Sciatic nerve (tissue), 2 donors: ENCODE measurements around the gene KDM1A. TPM values are rescaled to one million over a fixed set of nuclear protein-coding genes. Genes with fewer than 3 reads are reported as not detected.

ENCODE experiments used
- ATAC-seq: fragments of 200-7000 bp; cut with Tn5 transposase; one replicate; pipeline ENCODE4 v1.9.1; 2020; ENCODE audit warnings: mild to moderate bottlenecking, moderate library complexity
- DNase-seq: peaks from one replicate; pipeline ENCODE4 v3.0.0-alpha.2; 2020; ENCODE audit warnings: low spot score
- intact Hi-C: fragments of 100-400 bp; cut with DNase I; formaldehyde crosslinking; loops from one replicate; pipeline ENCODE4 v1.14.2; 2022
- microRNA-seq: library from miRNA; unstranded; fragments of <30 nt; microRNA quantifications from one replicate; pipeline ENCODE4 v1.2.0, GENCODE V29; 2020
- total RNA-seq: library from RNA; stranded (reverse); fragmentation: NEBNext Ultra II Directional; extraction: Animal tissue kit (Norgen Biotek cat#: 25700); gene quantifications from one replicate; pipeline ENCODE4 v1.2.1, GENCODE V29; 2021
- donor health status: DM: no; HTN: no; CAD: no.
- donor health status: DM: no; HTN: no; CAD: no.

The KDM1A gene
- total RNA-seq, 1 donor from 2014 or later: 39.9 TPM

DNA sequence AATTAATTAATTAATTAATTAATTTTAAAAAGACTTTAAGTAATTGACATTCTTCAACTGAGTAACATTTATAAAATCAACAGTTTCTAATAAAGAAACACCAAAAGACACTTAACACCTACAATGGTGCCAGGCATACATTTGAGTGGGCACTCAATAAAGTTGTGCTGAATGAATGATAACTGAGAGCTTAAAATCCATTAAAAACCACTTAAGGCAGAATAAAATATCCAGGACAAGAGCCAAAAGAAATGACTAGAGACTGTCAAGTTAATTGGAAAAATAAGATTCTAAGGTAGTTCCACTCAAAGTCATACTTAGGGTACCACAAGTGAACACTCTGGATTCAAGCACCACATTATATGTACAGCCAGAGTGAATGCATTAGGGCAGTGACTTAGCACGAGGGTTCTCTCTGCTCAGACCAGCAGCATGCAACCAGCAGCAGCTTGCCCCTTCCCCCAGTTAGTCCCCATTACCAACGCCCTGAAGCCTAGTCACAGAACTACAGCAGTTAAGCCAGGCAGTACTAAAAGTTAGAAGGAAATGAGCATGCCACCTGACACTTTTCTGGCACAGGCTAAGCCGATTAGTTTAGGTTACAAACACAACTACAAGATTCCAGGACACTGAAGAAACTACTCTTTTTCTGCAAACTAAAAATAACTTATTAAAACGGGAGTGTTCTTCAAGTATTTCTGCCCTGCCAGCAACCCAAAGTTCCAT lies 102.9 kb downstream of the KDM1A start:
- ATAC-seq: peak; percentile 63
- DNase-seq: no peak
- intact Hi-C loops: no loop called here

DNA sequence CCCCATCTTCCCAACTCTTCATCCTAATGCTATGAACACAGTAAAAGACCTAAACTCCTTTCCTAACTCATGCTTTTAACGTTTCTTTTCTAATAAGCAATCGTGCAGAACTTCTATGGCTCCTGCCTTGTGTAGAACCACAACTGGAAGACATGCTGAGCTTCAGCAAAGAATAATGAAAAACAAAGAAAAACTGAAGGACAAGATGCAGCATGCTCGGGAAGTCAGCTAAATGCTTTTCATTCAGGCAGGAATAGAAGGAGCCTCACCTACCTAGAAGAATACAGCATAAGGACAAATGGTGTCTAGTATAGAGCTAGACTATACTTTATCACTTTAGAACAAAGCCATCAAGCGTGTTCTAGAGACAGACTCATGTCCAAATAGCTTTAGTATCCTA lies 103.5 kb downstream of the KDM1A start:
- DNase-seq (no peak), ATAC-seq (no peak)
- intact Hi-C loops: no loop called here

DNA sequence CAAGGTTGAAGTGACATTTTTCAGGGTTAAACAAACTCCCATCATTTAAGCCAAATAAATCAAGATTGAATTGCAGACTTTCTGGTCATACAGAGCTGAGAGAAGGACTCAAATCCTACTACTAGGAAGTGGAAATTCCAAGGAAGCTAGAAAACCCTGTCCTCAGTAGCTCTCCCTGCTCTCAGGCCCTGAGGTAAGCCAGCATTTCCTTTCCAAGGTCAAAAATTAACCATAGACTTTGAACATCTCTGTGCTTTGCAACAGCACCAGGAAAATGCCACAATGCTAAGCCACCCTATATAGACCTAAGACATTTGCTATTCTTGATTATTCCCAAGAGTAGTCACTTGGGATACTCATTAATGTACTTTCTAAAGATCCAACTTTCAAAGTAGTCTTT lies 104.3 kb downstream of the KDM1A start:
- intact Hi-C loops: no loop called here
- DNase-seq (no peak), ATAC-seq (no peak)

DNA sequence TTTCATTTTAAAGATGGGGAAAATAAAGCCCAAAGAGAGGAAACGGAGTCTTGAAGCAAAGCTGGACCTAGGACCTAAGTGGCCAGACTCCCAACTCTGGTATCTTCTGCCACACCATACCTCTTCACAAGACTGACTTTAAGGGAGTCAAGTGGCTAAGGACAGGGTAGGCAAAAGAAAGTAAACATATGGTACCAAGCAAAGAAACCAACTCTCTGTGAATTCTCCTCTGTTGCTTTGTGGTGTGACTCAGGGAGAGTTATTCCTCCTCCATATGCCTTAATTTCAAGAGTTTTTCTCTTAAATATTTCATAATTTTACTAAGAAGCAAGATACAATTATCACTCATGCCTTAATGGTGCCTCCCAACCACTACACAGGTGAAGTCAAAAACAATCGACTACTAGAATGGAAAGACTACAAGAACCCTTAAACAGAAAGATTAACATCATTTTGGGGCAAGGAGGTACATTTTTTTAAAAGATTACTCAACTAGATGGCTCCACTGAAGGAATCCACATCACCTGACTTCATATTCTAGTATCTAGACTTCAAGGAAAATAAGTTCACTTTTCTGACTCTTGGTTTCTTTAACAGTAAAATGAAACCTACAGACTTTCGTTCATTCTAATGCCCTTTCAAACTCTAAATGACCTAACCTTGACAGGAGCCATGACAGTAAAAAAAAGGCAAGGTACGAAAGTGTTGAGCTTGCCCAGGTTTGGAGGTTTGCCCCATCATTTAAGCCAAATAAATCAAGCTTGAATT lies 105.2 kb downstream of the KDM1A start:
- no peak for ATAC-seq
- no peak for DNase-seq
- intact Hi-C loops: no loop called here

DNA sequence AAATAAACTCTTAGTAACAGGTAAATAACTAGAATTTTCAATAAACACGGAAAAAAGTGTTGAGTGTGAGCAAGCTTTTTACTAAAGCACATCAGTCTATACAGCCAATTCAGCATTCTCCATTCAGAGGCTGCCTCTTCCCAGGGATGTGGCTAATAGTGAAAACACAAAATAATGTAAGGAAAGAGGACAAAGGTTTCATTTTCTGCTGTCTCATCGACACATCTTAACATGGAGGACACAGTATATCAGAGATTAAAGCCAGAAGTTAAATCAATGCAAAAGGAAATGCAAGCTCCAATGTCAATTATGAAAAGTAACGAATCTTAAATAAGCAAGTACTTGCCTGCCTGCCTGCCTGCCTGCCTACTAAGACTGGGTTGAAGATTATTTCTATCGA lies 106.2 kb downstream of the KDM1A start:
- DNase-seq (no peak), ATAC-seq (no peak)
- intact Hi-C loops: no loop called here

DNA sequence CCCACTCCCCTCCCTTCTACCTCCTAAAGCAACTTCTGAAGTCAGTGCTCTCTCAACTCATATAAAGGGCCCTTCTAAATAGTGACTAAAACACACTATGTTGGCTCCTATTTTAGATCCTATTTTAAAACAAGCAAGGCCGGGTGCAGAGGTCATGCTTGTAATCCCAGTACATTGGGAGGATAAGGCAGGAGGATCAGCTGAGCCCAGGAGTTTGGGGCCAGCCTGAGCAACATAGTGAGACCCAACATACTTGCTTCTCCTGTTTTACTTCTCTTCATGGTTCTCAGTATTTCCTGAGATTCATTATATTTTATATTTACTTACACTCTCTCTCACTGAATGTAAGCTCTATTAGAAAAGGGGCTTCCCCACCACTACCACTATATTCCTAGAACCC lies 106.9 kb downstream of the KDM1A start:
- no peak for DNase-seq
- ATAC-seq: no peak
- intact Hi-C loops: no loop called here

DNA sequence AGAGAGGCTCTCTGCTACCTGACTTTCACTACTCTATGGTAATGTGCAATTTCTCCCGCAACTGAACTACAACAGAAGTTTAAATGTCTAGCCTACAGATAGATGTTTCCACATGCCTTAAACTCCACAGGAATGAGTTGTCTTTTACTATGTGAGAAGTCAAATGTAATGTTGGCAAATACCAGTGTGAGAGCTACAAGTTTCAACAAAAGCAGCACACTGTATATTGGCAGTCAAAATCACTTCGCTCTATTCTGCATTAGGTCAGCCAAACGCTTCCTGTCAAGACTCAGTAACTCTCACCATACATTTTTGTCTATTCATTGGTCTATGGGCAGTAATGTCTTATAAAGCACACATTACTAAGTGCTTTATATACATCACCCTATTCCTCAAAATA lies 107.5 kb downstream of the KDM1A start:
- intact Hi-C loops: no loop called here
- ATAC-seq (no peak), DNase-seq (no peak)

DNA sequence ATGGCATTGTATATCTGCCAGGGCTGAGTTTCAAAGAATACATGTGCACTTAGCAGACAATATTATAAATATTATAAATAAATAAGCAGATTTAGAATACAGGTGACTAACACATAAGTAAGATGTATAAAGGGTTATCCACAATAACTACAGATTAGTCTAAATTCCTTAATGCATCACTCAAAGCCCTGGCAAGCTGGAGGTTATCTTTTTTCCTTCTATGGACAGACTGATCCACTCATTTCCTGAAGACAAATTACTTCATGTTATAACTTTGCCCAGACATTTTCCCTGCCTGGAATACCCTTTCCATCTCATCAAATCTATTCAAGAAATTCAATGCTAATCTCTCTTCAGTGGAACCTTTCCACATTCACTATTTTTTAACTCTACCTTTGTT lies 110.6 kb downstream of the KDM1A start:
- DNase-seq (no peak), ATAC-seq (no peak)
- intact Hi-C loops: no loop called here

DNA sequence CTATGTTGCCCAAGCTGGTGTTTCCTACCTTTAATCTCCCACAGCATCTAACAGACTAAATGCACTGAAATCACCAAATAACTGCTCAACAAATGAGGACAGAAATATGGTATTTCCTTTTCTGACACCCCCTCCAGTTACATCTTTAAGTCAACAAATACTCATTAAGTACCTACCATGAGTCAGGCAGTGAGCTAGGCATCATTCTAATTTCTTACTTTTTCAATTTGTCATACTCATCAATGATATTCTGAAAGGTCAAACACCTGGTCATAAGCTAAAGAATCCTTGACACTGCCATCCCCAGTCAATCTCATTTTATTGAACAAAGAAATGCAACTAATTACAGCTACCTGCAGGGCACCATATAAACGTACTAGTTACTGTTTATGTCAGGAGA lies 112.8 kb downstream of the KDM1A start:
- DNase-seq: no peak
- no peak for ATAC-seq
- intact Hi-C loops: no loop called here

Small RNA genes lying within 50 kb of the gene (microRNA-seq; reads per million reads assigned to microRNA genes)
- 2.2 reads per million for gene MIR3115
- gene MIR4419A: not detected

Other genes with a start within 250 kb of the KDM1A start
- gene LACTBL1, start 46.6 kb upstream of the KDM1A start, total RNA-seq: not detected
- gene TEX46, start 3.6 kb upstream of the KDM1A start, total RNA-seq: not detected
- 38.2 TPM for gene LUZP1, start 149.4 kb downstream of the KDM1A start, total RNA-seq
- gene HTR1D, start 198.0 kb downstream of the KDM1A start, total RNA-seq: 2.1 TPM